ENCODE data around the gene SPECC1. TPM values are rescaled to one million over a fixed set of nuclear protein-coding genes. Genes with fewer than 3 reads are reported as not detected.

The SPECC1 gene
- total and polyA plus RNA-seq, 9 of the 15 experiments (the other 6 are each of a cell fraction or from before 2014, with no cell fraction given), result 2.4 to 19.6 (median 14.7) TPM

- no peak for TF ChIP-seq DDX20 (tag; IDR thresholded peaks at IDR 0.05; ENCODE audit: low read depth)
Measured at GRCh38 chr17:20211246-20211645, 202.1 kb downstream of the SPECC1 start (continued).

- DNase-seq (ENCODE audit: extremely low read depth in 1 of 4, low spot score in 3 of 4) (no peak), FAIRE-seq (no peak), ATAC-seq (no peak)
- H3K79me2 ChIP-seq (ENCODE audit: control insufficient read depth, insufficient read depth, low read length), result no peaks in the 10 kb centered on the region
- no peak overlapping the region for H3K9ac ChIP-seq (ENCODE audit: insufficient read depth in 1 of 2, low read depth in 2 of 2, low read length in 2 of 2)
- H3K27me3 ChIP-seq (ENCODE audit: control insufficient read depth in 2 of 2, insufficient read depth in 2 of 2, low read length in 2 of 2), result no peaks in the 10 kb centered on the region
- no peak overlapping the region for H3K4me3 ChIP-seq
- intact Hi-C loops (cut with micrococcal nuclease) (no loop called here), in situ Hi-C loops (cut with MboI) (no loop called here)
- no peaks in the 10 kb centered on the region; the same call in 2 of the 3 replicates for H3K36me3 ChIP-seq (ENCODE audit: control insufficient read depth, insufficient read depth, low read length)
- H4K20me1 ChIP-seq (replicated peaks; ENCODE audit: control insufficient read depth, insufficient read depth, low read length), result no peaks in the 10 kb centered on the region
- no peaks in the 10 kb centered on the region for H3K9me1 ChIP-seq (ENCODE audit: control insufficient read depth, insufficient read depth, low read length)
- ChIA-PET CTCF (ENCODE audit: low intra/inter-chr PET ratio) (no interaction called here), POLR2A (no interaction called here)
- no peak for TF ChIP-seq PPARD (CRISPR knock-in tag; IDR thresholded peaks at IDR 0.05)
- TF ChIP-seq C11orf30 (IDR thresholded peaks at IDR 0.05; ENCODE audit: low read depth), result 0 out of 2 replicates have a peak, but pooled peaks have one; percentile 18
- peak; percentile 55 for TF ChIP-seq ZNF316 (IDR thresholded peaks at IDR 0.05)
- no peak for TF ChIP-seq ZNF436 (CRISPR knock-in tag; IDR thresholded peaks at IDR 0.05)
- no peak overlapping the region for H2AFZ ChIP-seq (ENCODE audit: low read depth, low read length)
- H3K4me2 ChIP-seq (ENCODE audit: insufficient read depth, low read length), result no peak overlapping the region
- no peak overlapping the region for H3K27ac ChIP-seq (ENCODE audit: extremely low read depth, low read depth, low read length)
- BruUV-seq (replicated peaks), result no TSS peak
- no peaks in the 10 kb centered on the region; a peak in 1 of 5 replicates for H3K4me1 ChIP-seq (replicated peaks in 1 of 2; ENCODE audit: control insufficient read depth in 2 of 2, insufficient read depth in 2 of 2, low read length in 2 of 2)
- H3K9me3 ChIP-seq (replicated peaks; ENCODE audit: control insufficient read depth, insufficient read depth, low read depth, low read length), result no peaks in the 10 kb centered on the region
Measured at GRCh38 chr17:20213449-20213848, 204.3 kb downstream of the SPECC1 start.

GRCh38 chr17:20214794-20215193 lies 205.6 kb downstream of the SPECC1 start:
- TF ChIP-seq ZNF174 (CRISPR knock-in tag; IDR thresholded peaks at IDR 0.05), result no peak
- no peak for TF ChIP-seq PTBP1 (IDR thresholded peaks at IDR 0.05; ENCODE audit: low read depth, low read length)
- no peak for TF ChIP-seq EZH2 (IDR thresholded peaks at IDR 0.05; ENCODE audit: borderline replicate concordance, low read depth, low read length)
- no peak for TF ChIP-seq NCOA4 (IDR thresholded peaks at IDR 0.05; ENCODE audit: partially characterized antibody)
- no peak for TF ChIP-seq TCF7L2 (IDR thresholded peaks at IDR 0.05; ENCODE audit: low read depth, low read length)
- no peak for TF ChIP-seq ZNF586 (CRISPR knock-in tag; conservative IDR thresholded peaks at IDR 0.05)
- H3K27ac ChIP-seq (ENCODE audit: extremely low read depth, low read depth, low read length), result no peak overlapping the region
- H3K27me3 ChIP-seq (ENCODE audit: control insufficient read depth in 2 of 2, insufficient read depth in 2 of 2, low read length in 2 of 2), result no peaks in the 10 kb centered on the region
- 66% methylated on average over 5 of the region's 8 CpGs for WGBS (ENCODE audit: insufficient coverage, low coverage, missing lambda C conversion rate)
- FAIRE-seq, result no peak
- no peak overlapping the region for H3K4me3 ChIP-seq
- BruUV-seq (replicated peaks), result no TSS peak
- H4K20me1 ChIP-seq (replicated peaks; ENCODE audit: control insufficient read depth, insufficient read depth, low read length), result no peaks in the 10 kb centered on the region
- no peaks in the 10 kb centered on the region for H3K4me1 ChIP-seq (replicated peaks in 1 of 2; ENCODE audit: control insufficient read depth in 2 of 2, insufficient read depth in 2 of 2, low read length in 2 of 2)
- ATAC-seq, result no peak
- H3K79me2 ChIP-seq (ENCODE audit: control insufficient read depth, insufficient read depth, low read length), result no peaks in the 10 kb centered on the region
- no peaks in the 10 kb centered on the region; the same call in 2 of the 3 replicates for H3K36me3 ChIP-seq (ENCODE audit: control insufficient read depth, insufficient read depth, low read length)
- CTCF ChIA-PET (ENCODE audit: low intra/inter-chr PET ratio), result no interaction called here
- no peak for DNase-seq (ENCODE audit: extremely low read depth in 1 of 4, low spot score in 3 of 4)
- in situ Hi-C loops (cut with MboI) (no loop called here), intact Hi-C loops (cut with micrococcal nuclease) (no loop called here)
- H2AFZ ChIP-seq (ENCODE audit: low read depth, low read length), result no peak overlapping the region
- H3K9me3 ChIP-seq (replicated peaks; ENCODE audit: control insufficient read depth, insufficient read depth, low read depth, low read length), result no peaks in the 10 kb centered on the region
- H3K9ac ChIP-seq (ENCODE audit: insufficient read depth in 1 of 2, low read depth in 2 of 2, low read length in 2 of 2), result no peak overlapping the region
- POLR2A ChIA-PET, result no interaction called here
- H3K4me2 ChIP-seq (ENCODE audit: insufficient read depth, low read length), result no peak overlapping the region
- no peaks in the 10 kb centered on the region for H3K9me1 ChIP-seq (ENCODE audit: control insufficient read depth, insufficient read depth, low read length)
